Endodermal cell (in vitro differentiated cells): ENCODE results near the gene ARHGAP26. TPM values are rescaled to one million over a fixed set of nuclear protein-coding genes. Genes with fewer than 3 reads are reported as not detected.

Source experiments
- DNase-seq: peaks from one replicate; pipeline ENCODE4 v3.0.0-alpha.2; 2017
- H3K27ac ChIP-seq: 2 replicates; pipeline ENCODE4 v1.5.1; 2013; ENCODE audit warnings: mild to moderate bottlenecking, low read depth, low read length, moderate library complexity
- H3K27me3 ChIP-seq: 2 replicates; pipeline ENCODE4 v1.6.1; 2013; ENCODE audit warnings: mild to moderate bottlenecking, low read length, moderate library complexity; ENCODE audit not compliant: insufficient read depth, control insufficient read depth, poor library complexity, severe bottlenecking
- H3K36me3 ChIP-seq: 2 replicates; pipeline ENCODE4 v1.7.0; 2013; ENCODE audit warnings: mild to moderate bottlenecking, low read length, moderate library complexity; ENCODE audit not compliant: control insufficient read depth, insufficient read depth
- H3K4me1 ChIP-seq: one replicate; pipeline ENCODE4 v1.7.0; 2013; ENCODE audit warnings: low read length; ENCODE audit not compliant: control insufficient read depth, insufficient read depth
- H3K4me3 ChIP-seq: 2 replicates; pipeline ENCODE4 v1.5.1; 2013; ENCODE audit warnings: mild to moderate bottlenecking, low read length, moderate library complexity
- H3K9ac ChIP-seq: 2 replicates; pipeline ENCODE4 v1.6.1; 2013; ENCODE audit warnings: mild to moderate bottlenecking, low read length, moderate library complexity; ENCODE audit not compliant: poor library complexity, severe bottlenecking; ENCODE audit errors: extremely low read depth
- H3K9me3 ChIP-seq: 2 replicates; pipeline ENCODE4 v1.6.1; 2013; ENCODE audit warnings: mild to moderate bottlenecking, low read length, moderate library complexity; ENCODE audit not compliant: control insufficient read depth
- H3K27ac Mint-ChIP-seq: 2 replicates; pipeline ENCODE4 v1.8.0; 2020; ENCODE audit warnings: mixed read lengths
- H3K27me3 Mint-ChIP-seq: 2 replicates; pipeline ENCODE4 v1.8.0; 2021; ENCODE audit warnings: mild to moderate bottlenecking, mixed read lengths; ENCODE audit not compliant: insufficient read depth
- H3K36me3 Mint-ChIP-seq: 2 replicates; pipeline ENCODE4 v1.8.0; 2020; ENCODE audit warnings: low read depth, mixed read lengths
- H3K4me1 Mint-ChIP-seq: 2 replicates; pipeline ENCODE4 v1.8.0; 2020; ENCODE audit warnings: mixed read lengths
- H3K4me3 Mint-ChIP-seq: 2 replicates; pipeline ENCODE4 v1.8.0; 2020; ENCODE audit warnings: mild to moderate bottlenecking, moderate library complexity, mixed read lengths
- H3K9me3 Mint-ChIP-seq: 2 replicates; pipeline ENCODE4 v1.8.0; 2020; ENCODE audit warnings: mild to moderate bottlenecking, mixed read lengths
- WGBS, 2 experiments: methylation state at CpG; one replicate each; pipeline versions ENCODE4 v1.1.5 to v1.1.7; 2013; ENCODE audit warnings: missing lambda C conversion rate in 2 of 2, mixed read lengths in 1 of 2; ENCODE audit not compliant: insufficient coverage in 1 of 2, insufficient read length in 1 of 2; 5-methylcytosine and 5-hydroxymethylcytosine counted together
- total RNA-seq, 2 donors: library from RNA; stranded (reverse); fragmentation: NEBNext Ultra II Directional in 1 of 2; extraction: Animal tissue kit (Norgen Biotek cat#: 25700) in 1 of 2; gene quantifications; 2 replicates in 1 of 2; 3 replicates in 1 of 2; pipeline ENCODE4 v1.2.1, GENCODE V29; 2021
- TF ChIP-seq, protein P1 (sequence below): fragments of 200-600 bp; sonication (generic); conservative IDR thresholded peaks from 2 replicates; pipeline ENCODE4 v1.5.0; 2021; ENCODE audit warnings: antibody characterized with exemption, mild to moderate bottlenecking

Gene ARHGAP26
- total RNA-seq, 2 donors from 2014 or later = 49.2 to 60.5 TPM

GRCh38 chr5:143080982-143081381 lies 310.8 kb downstream of the ARHGAP26 start:
- TF ChIP-seq, protein P1, sequence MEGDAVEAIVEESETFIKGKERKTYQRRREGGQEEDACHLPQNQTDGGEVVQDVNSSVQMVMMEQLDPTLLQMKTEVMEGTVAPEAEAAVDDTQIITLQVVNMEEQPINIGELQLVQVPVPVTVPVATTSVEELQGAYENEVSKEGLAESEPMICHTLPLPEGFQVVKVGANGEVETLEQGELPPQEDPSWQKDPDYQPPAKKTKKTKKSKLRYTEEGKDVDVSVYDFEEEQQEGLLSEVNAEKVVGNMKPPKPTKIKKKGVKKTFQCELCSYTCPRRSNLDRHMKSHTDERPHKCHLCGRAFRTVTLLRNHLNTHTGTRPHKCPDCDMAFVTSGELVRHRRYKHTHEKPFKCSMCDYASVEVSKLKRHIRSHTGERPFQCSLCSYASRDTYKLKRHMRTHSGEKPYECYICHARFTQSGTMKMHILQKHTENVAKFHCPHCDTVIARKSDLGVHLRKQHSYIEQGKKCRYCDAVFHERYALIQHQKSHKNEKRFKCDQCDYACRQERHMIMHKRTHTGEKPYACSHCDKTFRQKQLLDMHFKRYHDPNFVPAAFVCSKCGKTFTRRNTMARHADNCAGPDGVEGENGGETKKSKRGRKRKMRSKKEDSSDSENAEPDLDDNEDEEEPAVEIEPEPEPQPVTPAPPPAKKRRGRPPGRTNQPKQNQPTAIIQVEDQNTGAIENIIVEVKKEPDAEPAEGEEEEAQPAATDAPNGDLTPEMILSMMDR = no peak
- Mint-ChIP-seq H3K36me3 (peaks cover 11% of the 10 kb centered on the region), H3K27ac (no peak overlapping the region), H3K9me3 (no peaks in the 10 kb centered on the region), H3K4me1 (peaks cover 39% of the 10 kb centered on the region), H3K4me3 (no peak overlapping the region), H3K27me3 (no peaks in the 10 kb centered on the region)
- no peak overlapping the region for H3K4me3 ChIP-seq
- H3K9me3 ChIP-seq = no peaks in the 10 kb centered on the region
- DNase-seq = no peak
- H3K9ac ChIP-seq = no peak overlapping the region
- no peak overlapping the region for H3K27ac ChIP-seq
- H3K4me1 ChIP-seq = peaks cover 24% of the 10 kb centered on the region
- H3K36me3 ChIP-seq = no peaks in the 10 kb centered on the region
- 100% methylated on average over 1 of the region's 1 CpG; no CpG with 5 or more reads in 1 of the 2 experiments for WGBS, 2 experiments
- no peaks in the 10 kb centered on the region for H3K27me3 ChIP-seq

GRCh38 chr5:143083006-143083405 lies 312.8 kb downstream of the ARHGAP26 start:
- 88 to 95% methylated on average over 9 of the region's 9 CpGs for WGBS, 2 experiments
- Mint-ChIP-seq H3K9me3 (no peaks in the 10 kb centered on the region), H3K4me1 (peaks cover 36% of the 10 kb centered on the region), H3K27me3 (no peaks in the 10 kb centered on the region), H3K4me3 (no peak overlapping the region), H3K27ac (no peak overlapping the region), H3K36me3 (peaks cover 8% of the 10 kb centered on the region)
- DNase-seq = no peak
- Histone ChIP-seq H3K9ac (no peak overlapping the region), H3K4me3 (no peak overlapping the region), H3K27me3 (no peaks in the 10 kb centered on the region), H3K36me3 (no peaks in the 10 kb centered on the region), H3K4me1 (peaks cover 17% of the 10 kb centered on the region), H3K27ac (no peak overlapping the region), H3K9me3 (no peaks in the 10 kb centered on the region)
- TF ChIP-seq, protein P1 = no peak

DNA sequence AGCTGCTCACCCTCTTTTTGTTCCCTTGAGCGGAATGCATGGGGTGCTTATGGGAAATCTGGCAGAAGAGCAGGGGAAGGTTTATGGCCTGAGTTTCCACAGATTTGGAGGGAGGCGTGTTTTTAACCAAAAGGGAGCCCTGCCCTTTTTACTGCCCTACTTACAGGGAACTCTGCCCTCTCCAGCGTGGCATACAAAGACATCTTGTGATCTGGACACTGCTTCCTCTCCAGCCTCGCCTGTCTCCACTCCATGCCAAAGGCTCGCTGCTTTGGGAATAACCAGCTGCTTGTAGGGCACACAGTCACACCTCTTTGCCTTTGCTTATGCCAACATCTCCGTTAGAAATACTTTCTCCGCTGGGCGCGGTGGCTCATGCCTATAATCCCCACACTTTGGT lies 314.2 kb downstream of the ARHGAP26 start:
- H3K27me3 Mint-ChIP-seq = no peaks in the 10 kb centered on the region
- no peak for DNase-seq
- H3K9me3 ChIP-seq = no peaks in the 10 kb centered on the region

More for the DNA sequence above, 314.2 kb downstream of the ARHGAP26 start:
- Histone ChIP-seq H3K4me1 (peaks cover 3% of the 10 kb centered on the region), H3K4me3 (no peak overlapping the region), H3K27ac (no peak overlapping the region), H3K9ac (no peak overlapping the region), H3K27me3 (no peaks in the 10 kb centered on the region), H3K36me3 (no peaks in the 10 kb centered on the region)
- H3K4me3 Mint-ChIP-seq = no peak overlapping the region
- TF ChIP-seq, protein P1 = no peak
- H3K27ac Mint-ChIP-seq = no peak overlapping the region
- H3K9me3 Mint-ChIP-seq = peaks cover 2% of the 10 kb centered on the region
- 95 to 97% methylated on average over 7 to 9 of the region's 9 CpGs for WGBS, 2 experiments
- peaks cover 16% of the 10 kb centered on the region for H3K36me3 Mint-ChIP-seq
- H3K4me1 Mint-ChIP-seq = peaks cover 22% of the 10 kb centered on the region
